Urinary bladder (tissue), 4 donors: Measurements from ENCODE around the gene CTSH. TPM values are rescaled to one million over a fixed set of nuclear protein-coding genes. Genes with fewer than 3 reads are reported as not detected.

ENCODE experiments used
- DNase-seq: peaks from one replicate; pipeline ENCODE4 v3.0.0-alpha.2; 2015; ENCODE audit errors: extremely low spot score
- H3K27ac ChIP-seq: one replicate; pipeline ENCODE4 v1.5.1; 2013; ENCODE audit warnings: low read depth, mild to moderate bottlenecking, moderate library complexity
- H3K36me3 ChIP-seq: one replicate; pipeline ENCODE4 v1.6.1; 2013; ENCODE audit warnings: mild to moderate bottlenecking, moderate library complexity; ENCODE audit not compliant: insufficient read depth
- H3K4me1 ChIP-seq: one replicate; pipeline ENCODE4 v1.6.1; 2013; ENCODE audit warnings: mild to moderate bottlenecking, moderate library complexity; ENCODE audit not compliant: insufficient read depth
- H3K4me3 ChIP-seq: one replicate; pipeline ENCODE4 v1.5.1; 2013; ENCODE audit warnings: low read depth, low read length
- WGBS: extraction: QIAGEN DNeasy Blood & Tissue Kit; methylation state at CpG from one replicate; pipeline ENCODE4 v1.1.7; 2013; 5-methylcytosine and 5-hydroxymethylcytosine counted together
- polyA plus RNA-seq: library from polyadenylated mRNA; stranded (reverse); fragments of 200-250 nt; gene quantifications from one replicate; pipeline ENCODE4 v1.2.3, GENCODE V29; 2013
- total RNA-seq: library from RNA; depleted of rRNA; stranded (reverse); fragments of >200 nt; gene quantifications from one replicate; pipeline ENCODE4 v1.2.3, GENCODE V29; 2014
- donor health status: healthy with polysubstance abuse.
- donor health status: healthy.

The CTSH gene
- total and polyA plus RNA-seq, 2 donors: 250 to 291 TPM

GRCh38 chr15:78968114-78968513, 23.3 kb upstream of the CTSH start:
- Histone ChIP-seq H3K4me1 (peaks cover 2% of the 10 kb centered on the region), H3K4me3 (no peak overlapping the region), H3K27ac (no peak overlapping the region), H3K36me3 (no peaks in the 10 kb centered on the region)
- WGBS: 90% methylated on average over 2 of the region's 2 CpGs
- DNase-seq: no peak

GRCh38 chr15:78960308-78960707, 15.5 kb upstream of the CTSH start:
- no peak for DNase-seq
- Histone ChIP-seq H3K27ac (no peak overlapping the region), H3K4me3 (no peak overlapping the region), H3K4me1 (no peaks in the 10 kb centered on the region), H3K36me3 (no peaks in the 10 kb centered on the region)
- WGBS: 90% methylated on average over 6 of the region's 6 CpGs

- no peak for DNase-seq
- no peak overlapping the region for H3K27ac ChIP-seq
- WGBS: 96% methylated on average over 10 of the region's 10 CpGs
- H3K4me3 ChIP-seq: no peak overlapping the region
- H3K36me3 ChIP-seq: no peaks in the 10 kb centered on the region
- no peaks in the 10 kb centered on the region for H3K4me1 ChIP-seq
These were observed 14.5 kb upstream of the CTSH start for GRCh38 chr15:78959360-78959759.

- no peak for DNase-seq
- 89% methylated on average over 9 of the region's 9 CpGs for WGBS
- Histone ChIP-seq H3K36me3 (no peaks in the 10 kb centered on the region), H3K27ac (no peak overlapping the region), H3K4me1 (no peaks in the 10 kb centered on the region), H3K4me3 (no peak overlapping the region)
These were observed 12.7 kb upstream of the CTSH start for GRCh38 chr15:78957416-78958093.

GRCh38 chr15:78956937-78957336, 12.1 kb upstream of the CTSH start:
- no peaks in the 10 kb centered on the region for H3K36me3 ChIP-seq
- H3K4me3 ChIP-seq: no peak overlapping the region
- DNase-seq: no peak
- H3K27ac ChIP-seq: no peak overlapping the region
- no peaks in the 10 kb centered on the region for H3K4me1 ChIP-seq
- 88% methylated on average over 1 of the region's 1 CpG for WGBS

- WGBS: 93% methylated on average over 5 of the region's 5 CpGs
- no peak overlapping the region for H3K4me3 ChIP-seq
- H3K36me3 ChIP-seq: no peaks in the 10 kb centered on the region
- no peak overlapping the region for H3K27ac ChIP-seq
- no peak for DNase-seq
- peaks cover 3% of the 10 kb centered on the region for H3K4me1 ChIP-seq
These were observed 10.5 kb upstream of the CTSH start for GRCh38 chr15:78955355-78955754.

- Histone ChIP-seq H3K27ac (peak overlapping the region; percentile 41), H3K4me1 (peaks cover 3% of the 10 kb centered on the region), H3K36me3 (no peaks in the 10 kb centered on the region), H3K4me3 (no peak overlapping the region)
- DNase-seq: no peak
- 65% methylated on average over 4 of the region's 4 CpGs for WGBS
These were observed 7.0 kb upstream of the CTSH start for GRCh38 chr15:78951841-78952238.

GRCh38 chr15:78950902-78951840, 6.3 kb upstream of the CTSH start:
- H3K27ac ChIP-seq: peak overlapping the region; percentile 41
- H3K4me3 ChIP-seq: no peak overlapping the region
- peaks cover 3% of the 10 kb centered on the region for H3K4me1 ChIP-seq
- no peaks in the 10 kb centered on the region for H3K36me3 ChIP-seq
- 57% methylated on average over 10 of the region's 10 CpGs for WGBS
- DNase-seq: no peak

- no peak overlapping the region for H3K27ac ChIP-seq
- 93% methylated on average over 9 of the region's 9 CpGs for WGBS
- no peaks in the 10 kb centered on the region for H3K36me3 ChIP-seq
- DNase-seq: no peak
- peaks cover 3% of the 10 kb centered on the region for H3K4me1 ChIP-seq
- H3K4me3 ChIP-seq: no peak overlapping the region
These were observed 5.5 kb upstream of the CTSH start for GRCh38 chr15:78950343-78950742.

- DNase-seq: no peak
- Histone ChIP-seq H3K4me3 (no peak overlapping the region), H3K27ac (no peak overlapping the region), H3K36me3 (no peaks in the 10 kb centered on the region), H3K4me1 (peaks cover 3% of the 10 kb centered on the region)
- WGBS: 53% methylated on average over 1 of the region's 1 CpG
These were observed 4.6 kb upstream of the CTSH start for GRCh38 chr15:78949461-78949860.

GRCh38 chr15:78947506-78947905, 2.7 kb upstream of the CTSH start:
- no peaks in the 10 kb centered on the region for H3K36me3 ChIP-seq
- WGBS: 91% methylated on average over 5 of the region's 5 CpGs
- peaks cover 3% of the 10 kb centered on the region for H3K4me1 ChIP-seq
- no peak overlapping the region for H3K4me3 ChIP-seq
- H3K27ac ChIP-seq: no peak overlapping the region
- DNase-seq: no peak

- Histone ChIP-seq H3K36me3 (no peaks in the 10 kb centered on the region), H3K4me3 (no peak overlapping the region), H3K4me1 (peaks cover 3% of the 10 kb centered on the region), H3K27ac (no peak overlapping the region)
- DNase-seq: no peak
- WGBS: 95% methylated on average over 5 of the region's 5 CpGs
These were observed 1.6 kb upstream of the CTSH start for GRCh38 chr15:78946493-78946892.

GRCh38 chr15:78944202-78944625, 632 bp downstream of the CTSH start:
- Histone ChIP-seq H3K4me1 (no peaks in the 10 kb centered on the region), H3K36me3 (no peaks in the 10 kb centered on the region), H3K27ac (peak overlapping the region; percentile 53), H3K4me3 (peak overlapping the region; percentile 48)
- no peak for DNase-seq
- WGBS: 42% methylated on average over 12 of the region's 12 CpGs

- Histone ChIP-seq H3K36me3 (no peaks in the 10 kb centered on the region), H3K27ac (peak overlapping the region; percentile 53), H3K4me1 (no peaks in the 10 kb centered on the region), H3K4me3 (peak overlapping the region; percentile 48)
- no peak for DNase-seq
- 71% methylated on average over 7 of the region's 7 CpGs for WGBS
These were observed 1.2 kb downstream of the CTSH start for GRCh38 chr15:78943692-78944091.
